B cell (primary cell): ENCODE measurements around the gene TRIM6. TPM values are rescaled to one million over a fixed set of nuclear protein-coding genes. Genes with fewer than 3 reads are reported as not detected.
"Not testable (repeated sequence)": the region's sequence is repeated elsewhere in the genome, so short reads cannot be mapped to it uniquely, and the experiment has no call there.

Experiments
- ATAC-seq: fragments of 200-7000 bp; cut with Tn5 transposase; one replicate; pipeline ENCODE4 v1.10.0; 2021; ENCODE audit warnings: low read depth, mild to moderate bottlenecking, moderate number of reproducible peaks, moderate library complexity
- CTCF ChIA-PET: fragments of 350-600 bp; sonication (Branson Sonifier 250); formaldehyde crosslinking; loops from one replicate; lab custom pipeline; 2021; ENCODE audit warnings: antibody characterized with exemption, inconsistent platforms; lab: Charles Lee
- POLR2A ChIA-PET: fragments of 350-600 bp; sonication (Branson Sonifier 250); formaldehyde crosslinking; loops from one replicate; lab custom pipeline; 2021; ENCODE audit warnings: antibody characterized with exemption; lab: Charles Lee
- DNase-seq: peaks from one replicate; pipeline ENCODE4 v3.0.0; 2013
- H2AFZ ChIP-seq: 2 replicates; pipeline ENCODE4 v1.6.1; 2012; ENCODE audit warnings: mild to moderate bottlenecking, low read depth, low read length; ENCODE audit not compliant: insufficient read depth, poor library complexity, severe bottlenecking
- H3K27ac ChIP-seq, 2 donors: 1 replicate in 1 of 2; 2 replicates in 1 of 2; pipeline ENCODE4 v1.5.1; 2012 to 2013; ENCODE audit warnings: low read length in 2 of 2, mild to moderate bottlenecking in 2 of 2, moderate library complexity in 1 of 2
- H3K27me3 ChIP-seq, 4 experiments: fragments of 200-600 bp in 1 of 4; sonication (generic) in 1 of 4; replicated peaks in 1 of 4; 1 replicate in 2 of 4; 2 replicates in 2 of 4; pipeline versions ENCODE4 v1.6.1 to v1.7.0; 2013 to 2016; ENCODE audit warnings: low read length in 3 of 4, mild to moderate bottlenecking in 2 of 4, mixed read lengths in 1 of 4, moderate library complexity in 1 of 4; ENCODE audit not compliant: insufficient read depth in 4 of 4, control insufficient read depth in 3 of 4; ENCODE audit errors: control extremely low read depth in 1 of 4
- H3K36me3 ChIP-seq, 2 experiments: replicated peaks in 1 of 2; 1 replicate in 1 of 2; 2 replicates in 1 of 2; pipeline versions ENCODE4 v1.6.1 to v1.7.1; 2013; ENCODE audit warnings: low read length in 1 of 2; ENCODE audit not compliant: insufficient read depth in 2 of 2, control insufficient read depth in 1 of 2; ENCODE audit errors: control extremely low read depth in 1 of 2, extremely low read depth in 1 of 2
- H3K4me1 ChIP-seq, 2 donors: fragments of 200-600 bp in 1 of 2; sonication (generic) in 1 of 2; 1 replicate in 1 of 2; 2 replicates in 1 of 2; pipeline versions ENCODE4 v1.5.1 to v1.6.1; 2013 to 2017; ENCODE audit warnings: low read length in 2 of 2; ENCODE audit not compliant: control insufficient read depth in 2 of 2, insufficient read depth in 2 of 2
- H3K4me2 ChIP-seq: replicated peaks from 2 replicates; pipeline ENCODE3; 2012; ENCODE audit warnings: mild to moderate bottlenecking, low read depth, low read length; ENCODE audit not compliant: poor library complexity, severe bottlenecking
- H3K4me3 ChIP-seq, 5 experiments: fragments of 200-600 bp in 1 of 5; sonication (generic) in 1 of 5; 1 replicate in 3 of 5; 2 replicates in 2 of 5; pipeline versions ENCODE4 v1.5.1 to v1.7.0; 2011 to 2016; ENCODE audit warnings: low read length in 4 of 5, mild to moderate bottlenecking in 4 of 5, low read depth in 2 of 5, control low read depth in 1 of 5, moderate library complexity in 1 of 5; ENCODE audit not compliant: insufficient read depth in 1 of 5; ENCODE audit errors: control extremely low read depth in 1 of 5, extremely low read depth in 1 of 5
- H3K79me2 ChIP-seq: fragments of 200-600 bp; sonication (generic); one replicate; pipeline ENCODE4 v1.6.0; 2016; ENCODE audit warnings: low read length; ENCODE audit not compliant: control insufficient read depth, insufficient read depth
- H3K9ac ChIP-seq: fragments of 200-600 bp; sonication (generic); 2 replicates; pipeline ENCODE4 v1.6.1; 2017; ENCODE audit warnings: mild to moderate bottlenecking, low read length, moderate library complexity
- H3K9me3 ChIP-seq, 3 donors: one replicate each; pipeline versions ENCODE4 v1.6.1 to v1.7.1; 2013; ENCODE audit warnings: low read length in 2 of 3; ENCODE audit not compliant: control insufficient read depth in 2 of 3, insufficient read depth in 1 of 3; ENCODE audit errors: control extremely low read depth in 1 of 3
- H4K20me1 ChIP-seq: 2 replicates; pipeline ENCODE4 v1.6.0; 2012; ENCODE audit warnings: mild to moderate bottlenecking, low read length; ENCODE audit not compliant: insufficient read depth, control insufficient read depth, poor library complexity, severe bottlenecking
- H3K27ac Mint-ChIP-seq: one replicate; pipeline ENCODE4 v1.8.0; 2021; ENCODE audit warnings: mixed read lengths
- H3K27me3 Mint-ChIP-seq: one replicate; pipeline ENCODE4 v1.8.0; 2021; ENCODE audit warnings: mixed read lengths
- H3K4me1 Mint-ChIP-seq: one replicate; pipeline ENCODE4 v1.8.0; 2021; ENCODE audit warnings: mixed read lengths
- H3K4me3 Mint-ChIP-seq: one replicate; pipeline ENCODE4 v1.8.0; 2021; ENCODE audit warnings: mixed read lengths
- H3K9me3 Mint-ChIP-seq: one replicate; pipeline ENCODE4 v1.8.0; 2022; ENCODE audit warnings: mixed read lengths; ENCODE audit not compliant: insufficient read depth
- CTCF ChIP-seq: fragments of 200-600 bp; IDR thresholded peaks from one replicate; pipeline ENCODE4 v1.8.0; 2022; ENCODE audit warnings: antibody characterized with exemption, mild to moderate bottlenecking
- EZH2 ChIP-seq: IDR thresholded peaks from 2 replicates; pipeline ENCODE4 v1.6.1; 2012; ENCODE audit warnings: borderline replicate concordance, low read depth, mild to moderate bottlenecking, moderate library complexity, low read length; ENCODE audit not compliant: insufficient read depth, poor library complexity, severe bottlenecking
- WGBS: methylation state at CpG from one replicate; pipeline ENCODE4 v1.1.5; 2013; ENCODE audit warnings: missing lambda C conversion rate; ENCODE audit not compliant: insufficient coverage; 5-methylcytosine and 5-hydroxymethylcytosine counted together
- intact Hi-C: fragments of 100-400 bp; cut with micrococcal nuclease; formaldehyde crosslinking; loops from one replicate; pipeline ENCODE4 v1.10.0; 2022
- polyA plus RNA-seq: library from polyadenylated mRNA; depleted of rRNA; stranded (reverse); fragments of >200 nt; gene quantifications from 2 replicates; pipeline ENCODE4 v1.2.3, GENCODE V29; 2012
- total RNA-seq, 2 donors: library from RNA; stranded (reverse); fragments of 120-200 nt in 1 of 2; gene quantifications; 1 replicate in 1 of 2; 2 replicates in 1 of 2; pipeline versions ENCODE4 v1.2.3 to v1.2.4, GENCODE V29; 2013 to 2022

The TRIM6 gene
- total and polyA plus RNA-seq, 2 donors (not counting 1 experiment from before 2014, with no cell fraction given): 0.10 TPM; not detected in 1

- Mint-ChIP-seq H3K4me1 (no peaks in the 10 kb centered on the region), H3K4me3 (no peak overlapping the region), H3K9me3 (no peaks in the 10 kb centered on the region), H3K27ac (no peak overlapping the region), H3K27me3 (no peaks in the 10 kb centered on the region)
- Histone ChIP-seq H3K4me1 (no peaks in the 10 kb centered on the region), H3K4me2 (no peak overlapping the region), H3K4me3 (no peak overlapping the region), H4K20me1 (no peaks in the 10 kb centered on the region), H3K27ac (no peak overlapping the region), H3K9ac (no peak overlapping the region), H3K36me3 (no peaks in the 10 kb centered on the region), H3K79me2 (no peaks in the 10 kb centered on the region), H2AFZ (no peak overlapping the region), H3K27me3 (no peaks in the 10 kb centered on the region), H3K9me3 (no peaks in the 10 kb centered on the region)
- TF ChIP-seq CTCF: no peak
- TF ChIP-seq EZH2: no peak
- ChIA-PET POLR2A (no interaction called here), CTCF (interaction anchor here (1.3 kb wide), 1 partner anchor 19 kb away, joined by 4 read pairs; no protein-coding TSS in a partner anchor)
- intact Hi-C loops: no loop called here
- ATAC-seq (no peak), DNase-seq (no peak)
- 71% methylated on average over 4 of the region's 4 CpGs for WGBS
Observed at GRCh38 chr11:5581014-5581413, 15.4 kb upstream of the TRIM6 start.

- H3K4me2 ChIP-seq, H3K4me3 ChIP-seq, intact Hi-C loops, H3K4me1 ChIP-seq, DNase-seq, H3K4me1 Mint-ChIP-seq, H2AFZ ChIP-seq, CTCF ChIA-PET, H3K9me3 Mint-ChIP-seq, H3K79me2 ChIP-seq, H3K27me3 Mint-ChIP-seq, H3K9me3 ChIP-seq, POLR2A ChIA-PET, H3K27ac Mint-ChIP-seq, ATAC-seq, H3K27ac ChIP-seq, H3K36me3 ChIP-seq, H4K20me1 ChIP-seq, H3K4me3 Mint-ChIP-seq, H3K27me3 ChIP-seq, H3K9ac ChIP-seq: not testable (repeated sequence)
- no CpG with 5 or more reads among the region's 5 CpGs for WGBS
Observed at GRCh38 chr11:5584458-5584857, 12.0 kb upstream of the TRIM6 start.

GRCh38 chr11:5589906-5590305, 6.5 kb upstream of the TRIM6 start:
- POLR2A ChIA-PET, H3K27me3 Mint-ChIP-seq, H3K4me3 Mint-ChIP-seq, H3K4me1 Mint-ChIP-seq, H3K79me2 ChIP-seq, H3K27ac ChIP-seq, H3K27ac Mint-ChIP-seq, H3K9me3 ChIP-seq, ATAC-seq, CTCF ChIA-PET, intact Hi-C loops, H3K4me3 ChIP-seq, H3K4me2 ChIP-seq, H3K9ac ChIP-seq, H3K27me3 ChIP-seq, DNase-seq, H2AFZ ChIP-seq, H3K36me3 ChIP-seq, H3K4me1 ChIP-seq, H4K20me1 ChIP-seq, H3K9me3 Mint-ChIP-seq: not testable (repeated sequence)
- WGBS: 96% methylated on average over 31 of the region's 31 CpGs
